HepG2 (cell line): Measurements from ENCODE around the gene ASB9. TPM values are rescaled to one million over a fixed set of nuclear protein-coding genes. Genes with fewer than 3 reads are reported as not detected.
A peak's percentile ranks its signal among the peaks of the same experiment; 100 is the strongest.

Experiments used
- AKNA ChIP-seq: sonication (generic); formaldehyde crosslinking; IDR thresholded peaks from 2 replicates; pipeline ENCODE4 v1.4.0; 2020; ENCODE audit warnings: missing genetic modification reagents, borderline replicate concordance
- ARID2 ChIP-seq: sonication (generic); formaldehyde crosslinking; IDR thresholded peaks from 2 replicates; pipeline ENCODE4 v1.8.1; 2022; ENCODE audit warnings: mild to moderate bottlenecking, missing genetic modification reagents, borderline replicate concordance
- CCDC6 ChIP-seq: sonication (generic); formaldehyde crosslinking; IDR thresholded peaks from 2 replicates; pipeline ENCODE4 v1.8.1; 2022; ENCODE audit warnings: mild to moderate bottlenecking, missing genetic modification reagents, moderate library complexity
- EP300 ChIP-seq, 3 experiments: sonication (generic) in 1 of 3; formaldehyde crosslinking in 1 of 3; IDR thresholded peaks; 2 replicates each; pipeline versions ENCODE4 v1.5.1 to v1.6.1; 2011 to 2020; ENCODE audit warnings: low read depth in 2 of 3, low read length in 2 of 3, borderline replicate concordance in 1 of 3, improper control_type of control experiment in 1 of 3, mild to moderate bottlenecking in 1 of 3, missing genetic modification reagents in 1 of 3, moderate library complexity in 1 of 3
- KDM5A ChIP-seq: fragments of 200-600 bp; sonication (generic); IDR thresholded peaks from 2 replicates; pipeline ENCODE4 v1.7.0; 2018; ENCODE audit warnings: antibody characterized with exemption, mild to moderate bottlenecking, low read length, borderline replicate concordance
- KLF12 ChIP-seq: sonication (generic); formaldehyde crosslinking; IDR thresholded peaks from 2 replicates; pipeline ENCODE4 v1.4.0; 2020; ENCODE audit warnings: missing genetic modification reagents, borderline replicate concordance
- REL ChIP-seq: sonication (generic); formaldehyde crosslinking; conservative IDR thresholded peaks from 2 replicates; pipeline ENCODE4 v1.8.0; 2022; ENCODE audit warnings: mild to moderate bottlenecking, missing genetic modification reagents, moderate library complexity
- RNF2 ChIP-seq: fragments of 450-650 bp; conservative IDR thresholded peaks from 2 replicates; pipeline ENCODE4 v1.6.1; 2016; ENCODE audit warnings: low read depth
- SMYD3 ChIP-seq: sonication (generic); formaldehyde crosslinking; IDR thresholded peaks from 2 replicates; pipeline ENCODE4 v1.8.1; 2023; ENCODE audit warnings: mild to moderate bottlenecking, missing genetic modification reagents
- WIZ ChIP-seq: sonication (generic); formaldehyde crosslinking; IDR thresholded peaks from 2 replicates; pipeline ENCODE4 v1.5.1; 2020; ENCODE audit warnings: mild to moderate bottlenecking, missing genetic modification reagents
- YY1 ChIP-seq: IDR thresholded peaks from 2 replicates; pipeline ENCODE4 v1.6.1; 2011; ENCODE audit warnings: low read length, low read depth, moderate library complexity, mild to moderate bottlenecking; ENCODE audit not compliant: insufficient read depth, insufficient replicate concordance
- ZFP62 ChIP-seq: sonication (generic); formaldehyde crosslinking; IDR thresholded peaks from 2 replicates; pipeline ENCODE4 v1.4.0; 2020; ENCODE audit warnings: missing genetic modification reagents
- ZMAT3 ChIP-seq: sonication (generic); formaldehyde crosslinking; conservative IDR thresholded peaks from 2 replicates; pipeline ENCODE4 v1.7.0; 2021; ENCODE audit warnings: missing genetic modification reagents
- ZNF138 ChIP-seq: sonication (generic); formaldehyde crosslinking; IDR thresholded peaks from 2 replicates; pipeline ENCODE4 v1.5.0; 2020; ENCODE audit warnings: mild to moderate bottlenecking, low read depth, missing genetic modification reagents
- ZNF432 ChIP-seq: sonication (generic); formaldehyde crosslinking; IDR thresholded peaks from 2 replicates; pipeline ENCODE4 v1.5.0; 2020; ENCODE audit warnings: missing genetic modification reagents, mild to moderate bottlenecking, borderline replicate concordance
- ZNF510 ChIP-seq: sonication (generic); formaldehyde crosslinking; IDR thresholded peaks from 2 replicates; pipeline ENCODE4 v1.4.0; 2020; ENCODE audit warnings: low read depth, mild to moderate bottlenecking, missing genetic modification reagents
- ZNF598 ChIP-seq: sonication (generic); formaldehyde crosslinking; IDR thresholded peaks from 2 replicates; pipeline ENCODE4 v1.5.1; 2020; ENCODE audit warnings: mild to moderate bottlenecking, missing genetic modification reagents, borderline replicate concordance
- ZSCAN9 ChIP-seq: IDR thresholded peaks from 2 replicates; pipeline ENCODE4 v1.6.1; 2016; ENCODE audit warnings: borderline replicate concordance
- polyA plus RNA-seq, 8 experiments: library from polyadenylated mRNA; depleted of rRNA in 3 of 8; stranded (reverse) in 7 of 8; unstranded in 1 of 8; fragments of >200 nt; fragmentation: Illumina TruSeq in 4 of 8; extraction: Trizol in 4 of 8; gene quantifications; 2 replicates each; pipeline versions ENCODE4 v1.2.1 to v1.2.3, GENCODE V29; 2011 to 2016; ENCODE audit warnings: low read depth in 4 of 8, missing spikeins in 1 of 8, mixed read lengths in 1 of 8; ENCODE audit not compliant: insufficient read depth in 1 of 8
- total RNA-seq, 5 experiments: library from RNA; depleted of rRNA; stranded (reverse); fragments of >200 nt; fragmentation: Illumina TruSeq; extraction: Trizol; gene quantifications; 2 replicates each; pipeline ENCODE4 v1.2.3, GENCODE V29; 2016; ENCODE audit warnings: low read depth in 1 of 5
- TF ChIP-seq, protein P1 (sequence below): sonication (generic); formaldehyde crosslinking; IDR thresholded peaks from 2 replicates; pipeline ENCODE4 v1.4.0; 2020; ENCODE audit warnings: mild to moderate bottlenecking, missing genetic modification reagents
- TF ChIP-seq, protein P2 (sequence below): sonication (generic); formaldehyde crosslinking; IDR thresholded peaks from 2 replicates; pipeline ENCODE4 v1.5.0; 2020; ENCODE audit warnings: mild to moderate bottlenecking, missing genetic modification reagents
- TF ChIP-seq, protein P3 (sequence below): sonication (generic); formaldehyde crosslinking; IDR thresholded peaks from 2 replicates; pipeline ENCODE4 v1.5.0; 2020; ENCODE audit warnings: mild to moderate bottlenecking, low read depth, missing genetic modification reagents, borderline replicate concordance

The ASB9 gene
- total and polyA plus RNA-seq, 2 of the 13 experiments (the other 11 are each of a cell fraction or from before 2014, with no cell fraction given) = 4.2 to 13.8 TPM

- TF ChIP-seq, protein P1, sequence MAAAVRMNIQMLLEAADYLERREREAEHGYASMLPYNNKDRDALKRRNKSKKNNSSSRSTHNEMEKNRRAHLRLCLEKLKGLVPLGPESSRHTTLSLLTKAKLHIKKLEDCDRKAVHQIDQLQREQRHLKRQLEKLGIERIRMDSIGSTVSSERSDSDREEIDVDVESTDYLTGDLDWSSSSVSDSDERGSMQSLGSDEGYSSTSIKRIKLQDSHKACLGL (CRISPR knock-in tag) = no peak
- TF ChIP-seq ARID2 (CRISPR knock-in tag) = no peak
- no peak for TF ChIP-seq KDM5A
- TF ChIP-seq, protein P2, sequence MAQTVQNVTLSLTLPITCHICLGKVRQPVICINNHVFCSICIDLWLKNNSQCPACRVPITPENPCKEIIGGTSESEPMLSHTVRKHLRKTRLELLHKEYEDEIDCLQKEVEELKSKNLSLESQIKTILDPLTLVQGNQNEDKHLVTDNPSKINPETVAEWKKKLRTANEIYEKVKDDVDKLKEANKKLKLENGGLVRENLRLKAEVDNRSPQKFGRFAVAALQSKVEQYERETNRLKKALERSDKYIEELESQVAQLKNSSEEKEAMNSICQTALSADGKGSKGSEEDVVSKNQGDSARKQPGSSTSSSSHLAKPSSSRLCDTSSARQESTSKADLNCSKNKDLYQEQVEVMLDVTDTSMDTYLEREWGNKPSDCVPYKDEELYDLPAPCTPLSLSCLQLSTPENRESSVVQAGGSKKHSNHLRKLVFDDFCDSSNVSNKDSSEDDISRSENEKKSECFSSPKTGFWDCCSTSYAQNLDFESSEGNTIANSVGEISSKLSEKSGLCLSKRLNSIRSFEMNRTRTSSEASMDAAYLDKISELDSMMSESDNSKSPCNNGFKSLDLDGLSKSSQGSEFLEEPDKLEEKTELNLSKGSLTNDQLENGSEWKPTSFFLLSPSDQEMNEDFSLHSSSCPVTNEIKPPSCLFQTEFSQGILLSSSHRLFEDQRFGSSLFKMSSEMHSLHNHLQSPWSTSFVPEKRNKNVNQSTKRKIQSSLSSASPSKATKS (CRISPR knock-in tag) = no peak
- TF ChIP-seq ZNF138 (CRISPR knock-in tag) = no peak
- TF ChIP-seq ZMAT3 (CRISPR knock-in tag) = no peak
- TF ChIP-seq REL (CRISPR knock-in tag) = no peak
- no peak for TF ChIP-seq ZSCAN9 (CRISPR knock-in tag)
- no peak for TF ChIP-seq CCDC6 (CRISPR knock-in tag)
- peak; percentile 43 for TF ChIP-seq YY1
- TF ChIP-seq ZFP62 (CRISPR knock-in tag) = no peak
- no peak for TF ChIP-seq WIZ (CRISPR knock-in tag)
- TF ChIP-seq, protein P3, sequence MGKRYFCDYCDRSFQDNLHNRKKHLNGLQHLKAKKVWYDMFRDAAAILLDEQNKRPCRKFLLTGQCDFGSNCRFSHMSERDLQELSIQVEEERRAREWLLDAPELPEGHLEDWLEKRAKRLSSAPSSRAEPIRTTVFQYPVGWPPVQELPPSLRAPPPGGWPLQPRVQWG (CRISPR knock-in tag) = no peak
- no peak for TF ChIP-seq ZNF432
- TF ChIP-seq AKNA (CRISPR knock-in tag) = no peak
- no peak for TF ChIP-seq ZNF510 (CRISPR knock-in tag)
- TF ChIP-seq SMYD3 (CRISPR knock-in tag) = no peak
- no peak for TF ChIP-seq RNF2
- no peak for TF ChIP-seq KLF12
- peak in 1 of 2 experiments; percentile 52; a peak in 1 of 4 replicates for TF ChIP-seq EP300 (IDR thresholded peaks at IDR 0.05; ENCODE audit: low read depth in 2 of 2, low read length in 2 of 2)
- no peak for TF ChIP-seq EP300 (CRISPR knock-in tag; IDR thresholded peaks at IDR 0.05; ENCODE audit: borderline replicate concordance)
- no peak for TF ChIP-seq ZNF598 (CRISPR knock-in tag)
Observed at GRCh38 chrX:15269618-15270521, at the start of gene ASB9 (continued).
